Brain microvascular endothelial cell (primary cell): ENCODE measurements around the gene IRS1.

Experiments used
- DNase-seq: peaks from one replicate; pipeline ENCODE4 v3.0.0-alpha.2; 2020
- H3K27ac ChIP-seq: fragments of 250-450 bp; sonication (Bioruptor Pico); 2 replicates; pipeline ENCODE4 v1.5.1; 2020; ENCODE audit warnings: mild to moderate bottlenecking, moderate library complexity
- H3K27me3 ChIP-seq: fragments of 250-450 bp; sonication (Bioruptor Pico); replicated peaks from 2 replicates; pipeline ENCODE4 v1.5.1; 2020; ENCODE audit warnings: mild to moderate bottlenecking
- H3K36me3 ChIP-seq: fragments of 250-450 bp; sonication (Bioruptor Pico); replicated peaks from 2 replicates; pipeline ENCODE4 v1.5.1; 2020; ENCODE audit warnings: mild to moderate bottlenecking
- H3K4me3 ChIP-seq: 2 replicates; pipeline ENCODE4 v1.5.1; 2011; ENCODE audit warnings: low read depth, mild to moderate bottlenecking, control low read depth, low read length, moderate library complexity
- CTCF ChIP-seq: IDR thresholded peaks from 2 replicates; pipeline ENCODE4 v1.5.1; 2011; ENCODE audit warnings: low read depth, mild to moderate bottlenecking, moderate library complexity, low read length, control low read depth, inconsistent platforms; ENCODE audit errors: missing control alignments
- in situ Hi-C: cut with HindIII; loops from 2 replicates; pipeline ENCODE4 v1.10.0; 2017; ENCODE audit warnings: low sequenced_read_pairs, low pct_ligation_motif_present

IRS1 gene

DNA sequence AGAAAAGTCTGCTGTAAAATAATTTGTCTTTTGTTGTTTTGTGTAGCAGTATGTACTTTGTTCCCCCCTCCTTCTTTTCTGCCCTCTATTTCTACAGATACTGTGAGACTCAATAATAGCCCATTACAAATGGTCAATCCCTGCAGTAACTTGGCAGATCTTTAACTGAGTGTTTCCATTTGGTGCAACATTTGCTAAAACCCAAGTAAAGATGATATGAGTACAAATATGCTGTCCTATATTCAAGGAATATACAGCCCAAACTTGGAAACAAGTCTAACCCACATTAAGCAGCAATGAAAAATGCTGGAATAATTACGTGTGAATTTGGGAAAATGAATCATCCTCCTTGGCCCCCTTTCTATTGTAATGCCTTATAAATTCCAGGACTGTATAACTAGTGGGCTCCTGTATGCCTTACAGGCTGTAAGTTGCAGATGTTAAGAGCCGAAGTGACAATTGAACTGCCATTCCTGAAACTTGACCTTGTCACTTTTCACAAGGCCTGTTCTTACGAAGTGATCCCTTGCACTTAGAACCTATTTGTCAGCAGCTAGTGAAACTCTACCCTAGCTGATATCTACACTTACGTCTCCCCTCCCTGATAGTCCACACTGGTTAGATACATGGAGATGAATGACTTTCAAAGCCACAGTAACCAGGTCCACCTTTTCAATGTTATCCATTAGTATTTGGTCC lies 104.9 kb downstream of the IRS1 start:
- Histone ChIP-seq H3K4me3 (no peak overlapping the region), H3K36me3 (no peaks in the 10 kb centered on the region), H3K27me3 (no peaks in the 10 kb centered on the region), H3K27ac (no peak overlapping the region)
- in situ Hi-C loops, result no loop called here
- no peak for TF ChIP-seq CTCF
- no peak for DNase-seq

- no peak for DNase-seq
- Histone ChIP-seq H3K27ac (no peak overlapping the region), H3K36me3 (no peaks in the 10 kb centered on the region), H3K4me3 (no peak overlapping the region), H3K27me3 (no peaks in the 10 kb centered on the region)
- TF ChIP-seq CTCF, result no peak
- in situ Hi-C loops, result no loop called here
Measured at GRCh38 chr2:226694149-226694548, 105.5 kb downstream of the IRS1 start.

GRCh38 chr2:226693521-226693920 lies 106.1 kb downstream of the IRS1 start:
- Histone ChIP-seq H3K27me3 (no peaks in the 10 kb centered on the region), H3K4me3 (no peak overlapping the region), H3K36me3 (no peaks in the 10 kb centered on the region), H3K27ac (no peak overlapping the region)
- no peak for TF ChIP-seq CTCF
- in situ Hi-C loops, result no loop called here
- DNase-seq, result no peak

DNA sequence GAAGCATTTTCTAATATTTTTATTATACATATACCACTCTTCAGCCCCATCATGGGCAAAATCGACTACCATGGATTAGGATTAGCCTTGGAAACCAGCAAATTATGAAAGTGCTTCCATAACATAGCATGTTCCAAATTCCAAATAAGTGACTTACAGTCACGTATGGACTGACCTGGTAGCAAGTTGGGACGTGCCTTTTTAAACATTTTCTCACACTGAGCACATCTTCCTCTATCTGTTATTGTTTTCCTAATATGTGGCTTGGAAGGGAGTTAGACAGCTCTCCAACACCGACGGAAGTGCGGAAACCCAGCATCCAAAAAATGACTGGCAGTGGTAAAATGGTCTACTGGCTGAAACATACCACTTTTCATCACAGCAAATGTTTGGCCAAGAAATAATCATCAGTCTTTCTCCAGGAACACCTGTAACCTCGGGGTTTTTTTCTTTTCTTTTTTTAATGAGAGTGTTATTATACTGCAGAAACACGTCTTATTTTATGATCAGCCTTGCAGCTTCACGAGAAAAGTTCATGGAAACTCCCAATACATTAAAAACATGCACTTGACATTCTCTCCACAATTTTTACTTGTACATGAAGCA lies 107.0 kb downstream of the IRS1 start:
- no peak for TF ChIP-seq CTCF
- Histone ChIP-seq H3K36me3 (no peaks in the 10 kb centered on the region), H3K27ac (no peak overlapping the region), H3K27me3 (no peaks in the 10 kb centered on the region), H3K4me3 (no peak overlapping the region)
- DNase-seq, result no peak
- in situ Hi-C loops, result no loop called here

GRCh38 chr2:226691255-226691654 lies 108.4 kb downstream of the IRS1 start:
- in situ Hi-C loops, result no loop called here
- Histone ChIP-seq H3K27me3 (no peaks in the 10 kb centered on the region), H3K36me3 (no peaks in the 10 kb centered on the region), H3K4me3 (no peak overlapping the region), H3K27ac (no peak overlapping the region)
- DNase-seq, result no peak
- no peak for TF ChIP-seq CTCF
